CD14-positive monocyte (primary cell): ENCODE data around the gene HDAC7. TPM values are rescaled to one million over a fixed set of nuclear protein-coding genes. Genes with fewer than 3 reads are reported as not detected.

ENCODE experiments used
- DNase-seq, 3 donors: peaks; one replicate each; pipeline ENCODE4 v3.0.0-alpha.2; 2011 to 2022
- H2AFZ ChIP-seq: 2 replicates; pipeline ENCODE4 v1.6.0; 2012; ENCODE audit warnings: mild to moderate bottlenecking, low read depth, low read length, inconsistent platforms; ENCODE audit not compliant: insufficient read depth, poor library complexity, severe bottlenecking
- H3K27ac ChIP-seq, 2 donors: 1 replicate in 1 of 2; 2 replicates in 1 of 2; pipeline ENCODE4 v1.5.1; 2012 to 2013; ENCODE audit warnings: low read length in 2 of 2, control low read depth in 1 of 2, inconsistent platforms in 1 of 2, low read depth in 1 of 2, mild to moderate bottlenecking in 1 of 2
- H3K27me3 ChIP-seq, 2 donors: one replicate each; pipeline versions ENCODE4 v1.6.0 to v1.6.1; 2011 to 2013; ENCODE audit warnings: low read length in 2 of 2; ENCODE audit not compliant: control insufficient read depth in 2 of 2, insufficient read depth in 2 of 2
- H3K36me3 ChIP-seq, 2 donors: replicated peaks in 1 of 2; 1 replicate in 1 of 2; 2 replicates in 1 of 2; pipeline versions ENCODE4 v1.5.1 to v1.6.1; 2012 to 2013; ENCODE audit warnings: low read length in 2 of 2, control low read depth in 1 of 2, inconsistent platforms in 1 of 2, mild to moderate bottlenecking in 1 of 2; ENCODE audit not compliant: insufficient read depth in 2 of 2, control insufficient read depth in 1 of 2
- H3K4me1 ChIP-seq, 2 donors: 1 replicate in 1 of 2; 2 replicates in 1 of 2; pipeline versions ENCODE4 v1.5.1 to v1.6.1; 2012 to 2013; ENCODE audit warnings: low read length in 2 of 2, control low read depth in 1 of 2, inconsistent platforms in 1 of 2, mild to moderate bottlenecking in 1 of 2, moderate library complexity in 1 of 2; ENCODE audit not compliant: insufficient read depth in 2 of 2, control insufficient read depth in 1 of 2
- H3K4me2 ChIP-seq: replicated peaks from 2 replicates; pipeline ENCODE3; 2012; ENCODE audit warnings: low read length, moderate library complexity, mild to moderate bottlenecking; ENCODE audit not compliant: poor library complexity, severe bottlenecking; ENCODE audit errors: extremely low read depth
- H3K4me3 ChIP-seq, 3 experiments: fragments of 200-600 bp in 1 of 3; sonication (generic) in 1 of 3; replicated peaks in 1 of 3; 1 replicate in 2 of 3; 2 replicates in 1 of 3; pipeline ENCODE4 v1.5.1; 2011 to 2013; ENCODE audit warnings: low read length in 3 of 3, mild to moderate bottlenecking in 3 of 3, control low read depth in 2 of 3, low read depth in 2 of 3, inconsistent platforms in 1 of 3, moderate library complexity in 1 of 3
- H3K79me2 ChIP-seq: 2 replicates; pipeline ENCODE4 v1.6.0; 2012; ENCODE audit warnings: mild to moderate bottlenecking, control low read depth, inconsistent platforms, low read length, moderate library complexity; ENCODE audit not compliant: insufficient read depth
- H3K9ac ChIP-seq: 2 replicates; pipeline ENCODE4 v1.6.0; 2017; ENCODE audit warnings: low read length, mild to moderate bottlenecking; ENCODE audit not compliant: insufficient read depth, poor library complexity, severe bottlenecking
- H3K9me3 ChIP-seq, 2 donors: replicated peaks in 1 of 2; 1 replicate in 1 of 2; 2 replicates in 1 of 2; pipeline versions ENCODE4 v1.5.1 to v1.6.1; 2012 to 2013; ENCODE audit warnings: low read length in 2 of 2, control low read depth in 1 of 2; ENCODE audit not compliant: control insufficient read depth in 1 of 2, insufficient read depth in 1 of 2
- H4K20me1 ChIP-seq: 2 replicates; pipeline ENCODE4 v1.6.0; 2012; ENCODE audit warnings: mild to moderate bottlenecking, low read length, control low read depth, moderate library complexity; ENCODE audit not compliant: insufficient read depth
- H3K27ac Mint-ChIP-seq, 7 donors: one replicate each; pipeline ENCODE4 v1.8.0; 2020; ENCODE audit warnings: mild to moderate bottlenecking in 7 of 7, mixed read lengths in 7 of 7, moderate library complexity in 6 of 7, inconsistent platforms in 2 of 7
- H3K27me3 Mint-ChIP-seq, 3 donors: one replicate each; pipeline ENCODE4 v1.8.0; 2021 to 2022; ENCODE audit warnings: low read depth in 3 of 3, mild to moderate bottlenecking in 3 of 3, mixed read lengths in 3 of 3, moderate library complexity in 3 of 3, inconsistent platforms in 1 of 3
- H3K36me3 Mint-ChIP-seq, 2 donors: one replicate each; pipeline ENCODE4 v1.8.0; 2020; ENCODE audit warnings: mixed read lengths in 2 of 2, inconsistent platforms in 1 of 2, mild to moderate bottlenecking in 1 of 2
- H3K4me1 Mint-ChIP-seq: one replicate; pipeline ENCODE4 v1.8.0; 2020; ENCODE audit warnings: mild to moderate bottlenecking, mixed read lengths
- H3K4me3 Mint-ChIP-seq, 2 donors: one replicate each; pipeline ENCODE4 v1.8.0; 2020; ENCODE audit warnings: mild to moderate bottlenecking in 2 of 2, mixed read lengths in 2 of 2, moderate library complexity in 1 of 2
- H3K9me3 Mint-ChIP-seq, 7 donors: one replicate each; pipeline ENCODE4 v1.8.0; 2020 to 2022; ENCODE audit warnings: mixed read lengths in 7 of 7, mild to moderate bottlenecking in 6 of 7, moderate library complexity in 6 of 7, inconsistent platforms in 2 of 7
- CTCF ChIP-seq: fragments of 200-600 bp; IDR thresholded peaks from one replicate; pipeline ENCODE4 v1.8.0; 2022; ENCODE audit warnings: antibody characterized with exemption, mild to moderate bottlenecking
- WGBS: methylation state at CpG from one replicate; pipeline ENCODE4 v1.1.5; 2013; ENCODE audit warnings: missing lambda C conversion rate; ENCODE audit not compliant: insufficient coverage; 5-methylcytosine and 5-hydroxymethylcytosine counted together
- intact Hi-C, 2 donors: fragments of 100-400 bp; cut with micrococcal nuclease; formaldehyde crosslinking; loops; one replicate each; pipeline versions ENCODE4 v1.15.0 to v1.15.1; 2023
- polyA plus RNA-seq, 3 donors: library from polyadenylated mRNA; depleted of rRNA in 1 of 3; unstranded in 2 of 3; stranded (reverse) in 1 of 3; fragments of 300-500 nt in 2 of 3; fragments of >200 nt in 1 of 3; fragmentation: Illumina TruSeq in 2 of 3; gene quantifications; 1 replicate in 2 of 3; 2 replicates in 1 of 3; pipeline ENCODE4 v1.2.3, GENCODE V29; 2012 to 2021

HDAC7 gene
- polyA plus RNA-seq, 3 donors, result 5.9 to 79.2 (median 8.4) TPM

GRCh38 chr12:47821346-47821706 is 1.6 kb upstream of the HDAC7 start:
- Histone ChIP-seq H2AFZ (no peak overlapping the region), H3K79me2 (peaks cover 40% of the 10 kb centered on the region), H3K4me1 (peaks cover 70 to 82% of the 10 kb centered on the region in 2 donors), H3K27ac (peak overlapping the region in 1 of 2 donors; percentile 86), H3K9me3 (no peaks in the 10 kb centered on the region), H3K36me3 (no peaks in the 10 kb centered on the region), H3K27me3 (no peaks in the 10 kb centered on the region), H4K20me1 (peaks cover 24% of the 10 kb centered on the region), H3K4me2 (no peak overlapping the region), H3K9ac (no peak overlapping the region), H3K4me3 (peak overlapping the region in 1 of 3 experiments; percentile 82)
- no peak for DNase-seq
- H3K9me3 Mint-ChIP-seq, result peaks cover 0 to 3% (median 0%) of the 10 kb centered on the region in 7 donors
- TF ChIP-seq CTCF, result no peak
- 95% methylated on average over 2 of the region's 4 CpGs for WGBS
- intact Hi-C loops, result no loop called here
- peaks cover 80% of the 10 kb centered on the region for H3K4me1 Mint-ChIP-seq
- peak overlapping the region in 5 of 7 donors; percentile 77 to 97 (median 93) for H3K27ac Mint-ChIP-seq
- peak overlapping the region in 1 of 2 donors; percentile 21 for H3K4me3 Mint-ChIP-seq
- peaks cover 0 to 4% of the 10 kb centered on the region in 2 donors for H3K36me3 Mint-ChIP-seq
- peaks cover 0 to 3% (median 0%) of the 10 kb centered on the region in 3 donors for H3K27me3 Mint-ChIP-seq

DNA sequence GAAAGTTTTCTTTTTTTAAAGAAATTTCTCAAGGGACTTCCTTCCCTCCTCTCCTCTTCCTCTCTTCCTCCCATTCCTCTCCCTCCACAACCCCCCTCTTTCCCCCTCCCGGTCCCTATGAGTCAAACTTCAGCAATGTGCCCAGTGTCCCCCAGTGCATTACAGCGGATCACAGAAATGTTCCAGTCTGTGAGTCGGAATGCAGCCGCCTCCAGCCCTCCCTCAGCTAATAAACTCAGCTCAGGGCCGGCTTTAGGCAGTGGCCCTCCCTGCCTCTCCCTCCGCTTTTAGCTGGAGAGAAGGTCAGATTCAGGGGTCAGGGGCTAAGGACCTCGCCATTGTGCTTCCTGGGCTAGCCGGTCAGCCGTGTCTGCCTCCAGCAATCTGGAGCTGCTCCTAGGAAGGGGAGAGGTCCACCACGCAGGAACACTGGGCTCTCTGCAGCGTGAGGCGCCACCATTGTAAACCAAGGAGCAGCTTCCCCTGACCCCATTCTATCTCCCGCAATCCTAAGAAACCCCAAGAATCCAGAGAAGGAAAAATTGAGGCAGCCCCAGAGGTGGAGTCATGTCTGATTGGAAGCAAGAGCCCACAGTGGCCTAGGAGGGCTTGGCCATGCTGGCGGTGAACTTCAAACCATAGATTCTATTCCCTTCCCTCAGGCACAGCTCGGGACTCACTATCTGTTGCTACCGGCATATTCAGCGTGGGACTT is 1.1 kb upstream of the HDAC7 start:
- Mint-ChIP-seq H3K4me3 (peak overlapping the region; percentile 89 to 96), H3K4me1 (peaks cover 82% of the 10 kb centered on the region), H3K9me3 (peaks cover 0 to 3% (median 0%) of the 10 kb centered on the region in 7 donors), H3K36me3 (peaks cover 3 to 4% of the 10 kb centered on the region in 2 donors), H3K27me3 (peaks cover 0 to 2% (median 0%) of the 10 kb centered on the region in 3 donors), H3K27ac (peak overlapping the region; percentile 83 to 97 (median 93))
- Histone ChIP-seq H3K9me3 (no peaks in the 10 kb centered on the region), H2AFZ (peak overlapping the region; percentile 70), H3K4me2 (peak overlapping the region; percentile 92), H3K4me3 (peak overlapping the region; percentile 71 to 84 (median 82)), H3K27me3 (no peaks in the 10 kb centered on the region), H3K27ac (peak overlapping the region; percentile 70 to 86), H3K79me2 (peaks cover 46% of the 10 kb centered on the region), H3K4me1 (peaks cover 75 to 83% of the 10 kb centered on the region in 2 donors), H4K20me1 (peaks cover 24% of the 10 kb centered on the region), H3K36me3 (no peaks in the 10 kb centered on the region), H3K9ac (peak overlapping the region; percentile 79)
- intact Hi-C loops, result no loop called here
- DNase-seq, result peak; percentile 49 to 77 (median 74)
- no peak for TF ChIP-seq CTCF
- 38% methylated on average over 11 of the region's 17 CpGs for WGBS
